HepG2 (cell line): Measurements from ENCODE around the gene HES2. TPM values are rescaled to one million over a fixed set of nuclear protein-coding genes. Genes with fewer than 3 reads are reported as not detected.

Experiments used
- CHD2 ChIP-seq: IDR thresholded peaks from 2 replicates; pipeline ENCODE4 v1.6.1; 2011; ENCODE audit warnings: low read depth, low read length, improper control_type of control experiment
- HNF4A ChIP-seq: sonication (generic); formaldehyde crosslinking; IDR thresholded peaks from 2 replicates; pipeline ENCODE4 v1.4.0; 2020; ENCODE audit warnings: missing genetic modification reagents
- IRF2 ChIP-seq: IDR thresholded peaks from 2 replicates; pipeline ENCODE4 v1.6.1; 2018; ENCODE audit warnings: missing genetic modification reagents, missing compliant biosample characterization
- NR2F2 ChIP-seq: IDR thresholded peaks from 2 replicates; pipeline ENCODE4 v1.6.1; 2012; ENCODE audit warnings: low read depth, inconsistent platforms, borderline replicate concordance
- ZNF232 ChIP-seq: sonication (generic); formaldehyde crosslinking; IDR thresholded peaks from 2 replicates; pipeline ENCODE4 v1.4.0; 2020; ENCODE audit warnings: missing genetic modification reagents, borderline replicate concordance
- ZNF556 ChIP-seq: sonication (generic); formaldehyde crosslinking; IDR thresholded peaks from 2 replicates; pipeline ENCODE4 v1.4.0; 2020; ENCODE audit warnings: mild to moderate bottlenecking, missing genetic modification reagents, borderline replicate concordance
- ZNF598 ChIP-seq: sonication (generic); formaldehyde crosslinking; IDR thresholded peaks from 2 replicates; pipeline ENCODE4 v1.5.1; 2020; ENCODE audit warnings: mild to moderate bottlenecking, missing genetic modification reagents, borderline replicate concordance
- ZSCAN31 ChIP-seq: sonication (generic); formaldehyde crosslinking; IDR thresholded peaks from 2 replicates; pipeline ENCODE4 v1.5.0; 2020; ENCODE audit warnings: low read depth, mild to moderate bottlenecking, missing genetic modification reagents
- polyA plus RNA-seq, 8 experiments: library from polyadenylated mRNA; depleted of rRNA in 3 of 8; stranded (reverse) in 7 of 8; unstranded in 1 of 8; fragments of >200 nt; fragmentation: Illumina TruSeq in 4 of 8; extraction: Trizol in 4 of 8; gene quantifications; 2 replicates each; pipeline versions ENCODE4 v1.2.1 to v1.2.3, GENCODE V29; 2011 to 2016; ENCODE audit warnings: low read depth in 4 of 8, missing spikeins in 1 of 8, mixed read lengths in 1 of 8; ENCODE audit not compliant: insufficient read depth in 1 of 8
- total RNA-seq, 5 experiments: library from RNA; depleted of rRNA; stranded (reverse); fragments of >200 nt; fragmentation: Illumina TruSeq; extraction: Trizol; gene quantifications; 2 replicates each; pipeline ENCODE4 v1.2.3, GENCODE V29; 2016; ENCODE audit warnings: low read depth in 1 of 5
- TF ChIP-seq, protein P1 (sequence below): sonication (generic); formaldehyde crosslinking; IDR thresholded peaks from 2 replicates; pipeline ENCODE4 v1.5.1; 2020; ENCODE audit warnings: mild to moderate bottlenecking, missing genetic modification reagents, moderate library complexity

Gene HES2
- total and polyA plus RNA-seq, 2 of the 13 experiments (the other 11 are each of a cell fraction or from before 2014, with no cell fraction given): 0.11 to 0.17 TPM

DNA sequence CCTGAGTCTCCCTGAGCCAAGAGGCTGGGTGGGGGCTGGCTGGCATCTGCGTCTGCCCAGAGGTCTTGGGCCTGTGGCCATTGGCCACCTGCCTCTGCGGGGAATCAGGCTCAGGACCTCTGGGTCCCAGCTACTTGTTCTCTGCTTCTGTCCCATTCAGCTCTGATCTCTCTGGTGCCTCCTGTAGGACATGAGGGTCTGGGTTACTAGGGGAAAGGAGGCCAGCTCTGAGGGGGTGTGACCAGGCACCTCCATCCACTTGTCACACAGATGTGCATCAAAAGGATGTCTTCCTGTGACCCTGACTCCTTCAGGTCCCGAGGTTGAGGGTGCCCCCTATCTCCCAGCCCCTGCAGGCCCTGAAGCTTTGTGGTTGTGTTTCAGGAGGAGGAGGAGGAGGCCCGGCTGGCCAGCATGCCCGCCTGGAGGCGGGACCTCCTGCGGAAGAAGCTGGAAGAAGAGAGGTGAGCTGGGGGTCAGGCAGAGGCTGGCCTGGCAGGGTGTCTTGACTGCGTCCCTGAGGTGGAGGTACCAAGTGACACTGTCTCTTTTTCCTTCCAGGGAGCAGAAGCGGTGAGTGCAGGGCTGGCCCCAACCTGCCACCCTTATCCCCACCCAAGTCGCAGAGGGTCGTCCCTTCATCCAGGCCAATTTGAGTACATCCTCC is 37.2 kb upstream of the HES2 start (continued):
- TF ChIP-seq ZNF232 (CRISPR knock-in tag) (no peak), IRF2 (CRISPR knock-in tag) (no peak), HNF4A (CRISPR knock-in tag) (no peak), ZSCAN31 (CRISPR knock-in tag) (no peak), CHD2 (no peak), ZNF598 (no peak), NR2F2 (no peak), ZNF556 (no peak)
- TF ChIP-seq, protein P1, sequence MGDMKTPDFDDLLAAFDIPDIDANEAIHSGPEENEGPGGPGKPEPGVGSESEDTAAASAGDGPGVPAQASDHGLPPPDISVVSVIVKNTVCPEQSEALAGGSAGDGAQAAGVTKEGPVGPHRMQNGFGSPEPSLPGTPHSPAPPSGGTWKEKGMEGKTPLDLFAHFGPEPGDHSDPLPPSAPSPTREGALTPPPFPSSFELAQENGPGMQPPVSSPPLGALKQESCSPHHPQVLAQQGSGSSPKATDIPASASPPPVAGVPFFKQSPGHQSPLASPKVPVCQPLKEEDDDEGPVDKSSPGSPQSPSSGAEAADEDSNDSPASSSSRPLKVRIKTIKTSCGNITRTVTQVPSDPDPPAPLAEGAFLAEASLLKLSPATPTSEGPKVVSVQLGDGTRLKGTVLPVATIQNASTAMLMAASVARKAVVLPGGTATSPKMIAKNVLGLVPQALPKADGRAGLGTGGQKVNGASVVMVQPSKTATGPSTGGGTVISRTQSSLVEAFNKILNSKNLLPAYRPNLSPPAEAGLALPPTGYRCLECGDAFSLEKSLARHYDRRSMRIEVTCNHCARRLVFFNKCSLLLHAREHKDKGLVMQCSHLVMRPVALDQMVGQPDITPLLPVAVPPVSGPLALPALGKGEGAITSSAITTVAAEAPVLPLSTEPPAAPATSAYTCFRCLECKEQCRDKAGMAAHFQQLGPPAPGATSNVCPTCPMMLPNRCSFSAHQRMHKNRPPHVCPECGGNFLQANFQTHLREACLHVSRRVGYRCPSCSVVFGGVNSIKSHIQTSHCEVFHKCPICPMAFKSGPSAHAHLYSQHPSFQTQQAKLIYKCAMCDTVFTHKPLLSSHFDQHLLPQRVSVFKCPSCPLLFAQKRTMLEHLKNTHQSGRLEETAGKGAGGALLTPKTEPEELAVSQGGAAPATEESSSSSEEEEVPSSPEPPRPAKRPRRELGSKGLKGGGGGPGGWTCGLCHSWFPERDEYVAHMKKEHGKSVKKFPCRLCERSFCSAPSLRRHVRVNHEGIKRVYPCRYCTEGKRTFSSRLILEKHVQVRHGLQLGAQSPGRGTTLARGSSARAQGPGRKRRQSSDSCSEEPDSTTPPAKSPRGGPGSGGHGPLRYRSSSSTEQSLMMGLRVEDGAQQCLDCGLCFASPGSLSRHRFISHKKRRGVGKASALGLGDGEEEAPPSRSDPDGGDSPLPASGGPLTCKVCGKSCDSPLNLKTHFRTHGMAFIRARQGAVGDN (CRISPR knock-in tag): peak; percentile 14; the same call in 1 of the 2 replicates
